Right lobe of liver (tissue), 6 donors: ENCODE data around the gene VWA8. TPM values are rescaled to one million over a fixed set of nuclear protein-coding genes. Genes with fewer than 3 reads are reported as not detected.

Experiments used
- ATAC-seq, 4 donors: fragments of 200-7000 bp; cut with Tn5 transposase; one replicate each; pipeline ENCODE4 v1.9.1; 2020; ENCODE audit warnings: mild to moderate bottlenecking in 4 of 4, moderate library complexity in 4 of 4
- DNase-seq, 3 donors: peaks; one replicate each; pipeline ENCODE4 v3.0.0-alpha.2; 2020
- H3K27ac ChIP-seq, 3 donors: fragments of 200-600 bp; one replicate each; pipeline ENCODE4 v1.8.0; 2022
- H3K27me3 ChIP-seq, 2 donors: fragments of 200-600 bp; one replicate each; pipeline ENCODE4 v1.8.0; 2022
- H3K36me3 ChIP-seq, 4 donors: fragments of 200-600 bp; sonication (generic) in 1 of 4; one replicate each; pipeline versions ENCODE4 v1.5.1 to v1.8.0; 2017 to 2022; ENCODE audit warnings: control low read depth in 1 of 4
- H3K4me1 ChIP-seq, 4 donors: fragments of 200-600 bp; sonication (generic) in 1 of 4; one replicate each; pipeline versions ENCODE4 v1.5.1 to v1.8.0; 2017 to 2022; ENCODE audit warnings: control low read depth in 1 of 4
- H3K4me3 ChIP-seq, 3 donors: fragments of 200-600 bp; one replicate each; pipeline ENCODE4 v1.8.0; 2022
- H3K9me3 ChIP-seq, 4 donors: fragments of 200-600 bp; sonication (generic) in 1 of 4; one replicate each; pipeline versions ENCODE4 v1.5.1 to v1.8.0; 2017 to 2022; ENCODE audit warnings: control low read depth in 1 of 4
- CTCF ChIP-seq, 4 donors: fragments of 200-600 bp in 3 of 4; fragments of 450-650 bp in 1 of 4; IDR thresholded peaks; one replicate each; pipeline versions ENCODE4 v1.5.1 to v1.8.0; 2016 to 2022; ENCODE audit warnings: antibody characterized with exemption in 4 of 4, mild to moderate bottlenecking in 2 of 4
- POLR2A ChIP-seq: fragments of 450-650 bp; IDR thresholded peaks from one replicate; pipeline ENCODE4 v1.6.1; 2017; ENCODE audit warnings: antibody characterized with exemption, mild to moderate bottlenecking
- WGBS: methylation state at CpG from one replicate; pipeline ENCODE4 v1.1.6; 2018; ENCODE audit warnings: low coverage, low lambda C conversion rate; ENCODE audit not compliant: insufficient coverage; ENCODE audit errors: missing lambda C conversion rate; 5-methylcytosine and 5-hydroxymethylcytosine counted together
- intact Hi-C, 2 donors: fragments of 100-400 bp; cut with DNase I; formaldehyde crosslinking; loops; one replicate each; pipeline versions ENCODE4 v1.11.2 to v1.14.1; 2022
- total RNA-seq, 6 experiments: library from RNA; depleted of rRNA in 2 of 6; stranded (reverse); fragments of >200 nt in 2 of 6; fragmentation: NEBNext Ultra II Directional in 3 of 6; extraction: Animal tissue kit (Norgen Biotek cat#: 25700) in 3 of 6; gene quantifications; one replicate each; pipeline versions ENCODE4 v1.1.0 to v1.2.4, GENCODE V29; 2016 to 2023
- donor health status: DM: no; HTN: yes; CAD: no.
- donor health status: DM: no; HTN: no; CAD: no.
- donor health status: DM: no; HTN: no; CAD: no.
- donor health status: DM: no; HTN: yes; CAD: no.
- donor health status: DM: no; HTN: yes; CAD: no.

The VWA8 gene
- total RNA-seq, 6 experiments from 2014 or later: 19.4 to 33.8 (median 30.8) TPM

GRCh38 chr13:41552031-41552430 is 408.9 kb downstream of the VWA8 start:
- H3K27ac ChIP-seq: no peak overlapping the region
- WGBS: no CpG with 5 or more reads among the region's 2 CpGs
- H3K4me3 ChIP-seq: no peak overlapping the region
- H3K4me1 ChIP-seq: no peaks in the 10 kb centered on the region
- no peaks in the 10 kb centered on the region for H3K27me3 ChIP-seq
- TF ChIP-seq CTCF (IDR thresholded peaks at IDR 0.05): no peak
- no peak for DNase-seq
- intact Hi-C loops: no loop called here
- H3K36me3 ChIP-seq: no peaks in the 10 kb centered on the region
- ATAC-seq: no peak
- H3K9me3 ChIP-seq: no peaks in the 10 kb centered on the region

DNA sequence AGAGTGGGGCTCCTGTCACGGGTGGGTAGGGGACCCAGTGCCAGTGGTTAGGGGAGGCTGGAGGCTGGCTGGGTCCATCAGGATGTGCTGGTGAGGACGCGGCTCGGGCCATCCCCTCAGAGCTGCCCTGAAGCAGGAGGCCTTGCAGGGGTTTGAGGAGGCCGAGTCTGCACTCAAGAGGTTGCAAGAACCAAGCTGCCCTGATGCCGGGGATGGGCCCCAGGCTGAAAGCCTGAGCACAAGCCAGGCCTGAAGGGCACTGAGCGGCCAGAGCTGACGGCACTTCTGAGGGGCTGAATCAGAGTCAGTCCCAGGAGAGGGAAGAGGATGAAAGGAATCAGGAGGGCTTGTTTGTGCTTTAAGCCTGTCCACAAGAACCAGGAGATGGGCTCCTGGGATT is 410.6 kb downstream of the VWA8 start:
- DNase-seq: no peak
- Histone ChIP-seq H3K27me3 (no peaks in the 10 kb centered on the region), H3K27ac (no peak overlapping the region), H3K4me1 (no peaks in the 10 kb centered on the region), H3K9me3 (no peaks in the 10 kb centered on the region), H3K36me3 (no peaks in the 10 kb centered on the region), H3K4me3 (no peak overlapping the region)
- no CpG with 5 or more reads among the region's 8 CpGs for WGBS
- intact Hi-C loops: no loop called here
- no peak for TF ChIP-seq CTCF (IDR thresholded peaks at IDR 0.05)
- TF ChIP-seq POLR2A: no peak
- ATAC-seq: no peak

DNA sequence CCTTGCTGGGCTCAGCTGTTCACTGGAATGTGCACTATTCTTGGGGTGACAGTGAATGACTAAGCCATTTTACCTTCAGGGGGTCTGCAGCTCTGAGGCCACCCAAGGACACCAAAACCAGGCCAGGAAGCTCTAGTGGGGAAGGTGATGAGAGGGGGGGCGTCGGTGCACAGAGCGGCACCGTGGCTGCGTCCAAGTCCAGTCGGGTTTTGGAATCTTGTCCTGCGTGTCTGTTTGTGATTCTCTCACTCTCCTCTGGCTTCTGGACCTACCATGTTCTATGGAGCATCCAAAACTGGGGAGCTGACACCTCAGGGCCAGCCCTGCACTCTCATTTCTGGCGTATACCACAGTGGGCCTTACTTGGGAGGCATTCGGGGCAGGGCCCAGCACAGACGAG is 411.4 kb downstream of the VWA8 start:
- DNase-seq: no peak

GRCh38 chr13:41548910-41549309 is 412.0 kb downstream of the VWA8 start:
- Histone ChIP-seq H3K9me3 (no peaks in the 10 kb centered on the region), H3K27me3 (no peaks in the 10 kb centered on the region), H3K4me1 (no peaks in the 10 kb centered on the region), H3K27ac (no peak overlapping the region), H3K36me3 (no peaks in the 10 kb centered on the region), H3K4me3 (no peak overlapping the region)
- no peak for DNase-seq
- TF ChIP-seq CTCF (IDR thresholded peaks at IDR 0.05): no peak
- no peak for TF ChIP-seq POLR2A
- intact Hi-C loops: no loop called here
- ATAC-seq: no peak
- WGBS: 98% methylated on average over 4 of the region's 6 CpGs

More for the DNA sequence above, 411.4 kb downstream of the VWA8 start:
- no peak for ATAC-seq
- intact Hi-C loops: no loop called here
- WGBS: 84% methylated on average over 3 of the region's 10 CpGs
- H3K4me3 ChIP-seq: no peak overlapping the region
- H3K27ac ChIP-seq: no peak overlapping the region
- H3K36me3 ChIP-seq: no peaks in the 10 kb centered on the region
- TF ChIP-seq CTCF (IDR thresholded peaks at IDR 0.05): no peak
- TF ChIP-seq POLR2A: no peak
- no peaks in the 10 kb centered on the region for H3K9me3 ChIP-seq
- no peaks in the 10 kb centered on the region for H3K4me1 ChIP-seq
- H3K27me3 ChIP-seq: no peaks in the 10 kb centered on the region

- WGBS: 54% methylated on average over 2 of the region's 6 CpGs
- Histone ChIP-seq H3K36me3 (no peaks in the 10 kb centered on the region), H3K4me3 (no peak overlapping the region), H3K27ac (no peak overlapping the region), H3K9me3 (no peaks in the 10 kb centered on the region), H3K27me3 (no peaks in the 10 kb centered on the region), H3K4me1 (no peaks in the 10 kb centered on the region)
- no peak for DNase-seq
- no peak for ATAC-seq
- no peak for TF ChIP-seq POLR2A
- no peak for TF ChIP-seq CTCF (IDR thresholded peaks at IDR 0.05)
- intact Hi-C loops: no loop called here
Measured at GRCh38 chr13:41548031-41548430, 412.9 kb downstream of the VWA8 start.
